Measurements from ENCODE around the gene CCDC40.

CCDC40 gene

DNA sequence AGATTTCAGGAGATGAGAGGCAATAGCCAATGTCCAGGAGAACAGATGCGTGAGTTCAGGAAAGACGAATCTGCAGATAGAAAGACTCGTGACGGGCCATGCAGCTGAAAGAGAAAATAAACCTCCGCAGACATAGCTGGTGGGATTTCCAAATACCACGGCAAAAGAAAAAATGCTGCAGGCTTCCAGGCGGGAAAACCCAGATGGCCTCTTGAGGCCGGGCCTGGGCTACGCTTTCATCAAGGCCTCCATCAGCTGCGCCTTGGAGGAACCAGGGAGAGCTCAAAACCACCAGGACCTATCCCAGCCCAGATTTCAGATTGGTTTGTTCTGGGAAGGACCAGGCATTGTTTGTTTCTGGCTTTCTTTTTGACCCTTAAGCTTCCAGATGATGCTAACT is 16.7 kb downstream of the CCDC40 start:
- DNase-seq = no peak

DNA sequence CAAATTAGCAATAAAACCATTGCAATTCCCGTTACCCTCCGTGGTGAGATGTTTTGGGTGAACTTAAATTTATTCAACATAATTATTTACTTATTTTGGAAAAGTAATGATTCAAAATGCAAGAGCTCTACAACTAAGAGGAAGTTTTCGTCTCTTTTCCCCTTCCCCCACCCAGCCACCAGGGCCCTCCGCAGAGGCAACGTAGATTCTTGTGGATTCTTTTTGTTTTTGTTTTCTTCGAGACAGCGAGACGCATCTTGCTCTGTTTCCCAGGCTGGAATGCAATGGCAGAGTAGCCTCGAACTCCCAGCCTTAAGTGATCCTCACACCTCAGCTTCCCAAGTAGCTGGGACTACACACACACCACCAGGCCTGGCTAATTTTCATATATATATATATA is 19.2 kb downstream of the CCDC40 start:
- no peak for DNase-seq

GRCh38 chr17:80058311-80058955 is 22.0 kb downstream of the CCDC40 start:
- DNase-seq = no peak

DNA sequence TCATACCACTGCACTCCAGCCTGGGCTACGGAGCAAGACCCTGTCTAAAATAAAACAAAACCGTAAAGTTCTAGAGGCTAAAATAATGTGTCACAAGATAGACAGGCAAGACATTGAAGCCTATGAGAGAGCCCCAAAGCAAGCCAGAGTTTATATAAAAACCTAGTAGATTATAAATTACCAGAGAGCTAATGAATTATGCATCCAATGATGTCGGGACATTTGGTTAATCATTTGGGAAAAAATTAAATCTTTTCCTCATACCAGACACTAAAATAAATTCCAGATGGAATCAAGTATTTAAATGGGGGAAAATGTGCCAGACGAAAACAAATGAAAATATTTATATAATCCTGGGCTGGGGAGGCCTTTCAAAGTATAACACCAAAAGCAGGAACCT is 24.2 kb downstream of the CCDC40 start:
- DNase-seq = no peak

- no peak for DNase-seq
Observed at GRCh38 chr17:80061421-80061820, 25.0 kb downstream of the CCDC40 start.

DNA sequence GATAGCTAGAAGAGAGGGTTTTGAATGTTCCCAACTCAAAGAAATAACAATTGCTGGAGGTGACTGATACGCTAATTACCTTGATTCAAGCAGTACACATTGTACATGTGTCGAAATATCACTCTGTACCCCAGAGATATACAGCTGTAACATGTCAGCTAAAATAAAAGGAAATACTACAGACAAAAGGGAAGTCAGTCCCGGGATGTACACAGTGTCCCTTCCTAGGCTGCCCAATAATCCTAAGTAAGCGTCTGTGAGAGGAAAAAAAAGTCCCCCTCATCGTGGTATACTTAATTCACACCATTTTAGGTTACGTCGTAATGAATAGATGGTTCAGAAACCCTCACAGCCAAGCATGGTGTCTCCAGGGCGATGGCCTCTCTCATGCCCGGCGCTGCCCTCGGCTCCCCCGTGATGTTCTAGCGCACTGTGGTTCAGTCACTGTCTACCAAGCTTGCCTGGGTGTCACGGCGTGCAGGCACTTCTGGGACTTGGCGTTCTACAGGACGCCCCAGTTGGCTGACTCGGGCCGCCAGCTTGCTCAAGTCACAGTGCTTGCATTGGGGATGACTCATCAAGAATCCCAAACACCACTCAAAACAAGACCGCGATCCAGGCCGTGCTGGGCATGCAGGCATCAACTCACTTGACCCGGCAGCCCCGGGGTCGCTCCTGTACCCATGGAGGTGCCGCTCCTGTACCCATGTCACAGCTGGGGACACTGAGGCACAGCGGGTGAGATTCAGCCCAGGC is 27.6 kb downstream of the CCDC40 start:
- DNase-seq = no peak

GRCh38 chr17:80064696-80065095 is 28.3 kb downstream of the CCDC40 start:
- DNase-seq = no peak

DNA sequence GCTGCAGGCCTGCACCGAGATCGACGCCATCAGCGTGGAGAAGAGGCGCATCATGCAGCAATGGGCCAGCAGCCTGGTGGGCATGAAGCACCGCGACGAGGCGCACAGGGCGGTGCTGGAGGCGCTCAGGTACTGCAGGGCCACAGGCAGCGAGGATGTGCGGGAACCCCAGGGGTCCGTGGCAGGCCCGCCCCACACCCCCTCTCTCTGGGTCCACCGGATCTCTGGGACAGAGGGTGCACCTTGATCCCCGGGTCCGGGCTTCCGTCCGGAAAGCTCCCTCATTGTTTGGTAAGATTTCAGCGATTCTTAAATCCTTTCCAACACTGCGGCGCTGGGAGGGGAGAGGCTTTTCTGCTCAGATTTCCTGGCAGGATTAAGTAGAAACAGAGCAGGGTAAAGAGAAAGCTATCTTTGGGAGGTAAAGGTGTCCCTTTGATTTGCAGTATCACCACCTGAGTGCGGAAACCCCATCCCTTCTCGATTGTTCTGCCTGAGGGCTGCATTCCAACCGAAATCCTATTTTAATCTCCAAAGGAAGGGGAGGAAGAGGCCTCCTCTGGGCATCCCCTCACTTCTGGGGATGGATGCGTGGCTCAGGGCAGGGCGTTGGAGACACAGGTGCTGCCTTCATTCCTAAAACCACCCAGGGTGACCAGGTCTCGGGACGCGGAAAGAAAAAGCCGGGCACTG is 29.2 kb downstream of the CCDC40 start:
- no peak for DNase-seq

GRCh38 chr17:80067393-80067986 is 31.0 kb downstream of the CCDC40 start:
- DNase-seq = no peak

- DNase-seq = no peak
Observed at GRCh38 chr17:80068301-80069222, 32.1 kb downstream of the CCDC40 start.

- DNase-seq = no peak
Observed at GRCh38 chr17:80070375-80071115, 34.1 kb downstream of the CCDC40 start.

DNA sequence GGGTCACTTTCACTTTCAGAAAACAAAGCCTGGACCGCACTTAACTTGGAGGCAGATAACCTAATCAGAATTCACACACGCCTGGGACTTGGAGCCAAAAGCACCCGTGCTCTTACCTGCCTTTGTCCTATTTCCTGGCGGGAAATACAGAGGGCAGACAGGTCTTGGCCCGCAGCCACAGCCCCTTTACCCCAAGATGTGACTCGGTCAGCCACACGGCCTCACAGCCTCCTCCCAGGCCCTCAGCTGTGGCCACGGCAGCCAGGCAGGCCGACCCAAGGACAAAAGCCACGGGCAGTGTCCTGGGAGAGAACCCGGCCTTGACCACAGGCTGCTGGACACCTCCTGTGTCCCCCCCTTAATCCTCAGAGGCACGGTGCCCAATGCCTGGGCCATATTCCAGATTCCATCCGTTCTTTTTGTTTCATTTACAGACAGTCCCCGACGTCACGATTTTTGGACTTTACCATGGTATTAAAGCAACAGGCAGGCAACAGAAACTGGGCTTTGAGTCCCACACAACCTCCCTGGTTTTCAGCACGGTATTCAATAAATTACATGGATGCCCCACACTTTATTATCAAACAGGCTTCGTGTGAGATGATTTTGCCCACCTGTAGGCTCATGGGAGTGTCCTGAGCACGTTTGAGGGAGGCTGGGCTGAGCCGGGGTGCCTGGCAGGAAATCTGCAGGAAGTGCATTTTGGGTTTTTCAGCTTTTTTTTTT is 34.8 kb downstream of the CCDC40 start:
- no peak for DNase-seq

- no peak for DNase-seq
Observed at GRCh38 chr17:80072410-80072809, 36.0 kb downstream of the CCDC40 start.

- no peak for DNase-seq
Observed at GRCh38 chr17:80080081-80080480, 43.6 kb downstream of the CCDC40 start.

- DNase-seq = no peak
Observed at GRCh38 chr17:80081596-80081995, 45.2 kb downstream of the CCDC40 start.

DNA sequence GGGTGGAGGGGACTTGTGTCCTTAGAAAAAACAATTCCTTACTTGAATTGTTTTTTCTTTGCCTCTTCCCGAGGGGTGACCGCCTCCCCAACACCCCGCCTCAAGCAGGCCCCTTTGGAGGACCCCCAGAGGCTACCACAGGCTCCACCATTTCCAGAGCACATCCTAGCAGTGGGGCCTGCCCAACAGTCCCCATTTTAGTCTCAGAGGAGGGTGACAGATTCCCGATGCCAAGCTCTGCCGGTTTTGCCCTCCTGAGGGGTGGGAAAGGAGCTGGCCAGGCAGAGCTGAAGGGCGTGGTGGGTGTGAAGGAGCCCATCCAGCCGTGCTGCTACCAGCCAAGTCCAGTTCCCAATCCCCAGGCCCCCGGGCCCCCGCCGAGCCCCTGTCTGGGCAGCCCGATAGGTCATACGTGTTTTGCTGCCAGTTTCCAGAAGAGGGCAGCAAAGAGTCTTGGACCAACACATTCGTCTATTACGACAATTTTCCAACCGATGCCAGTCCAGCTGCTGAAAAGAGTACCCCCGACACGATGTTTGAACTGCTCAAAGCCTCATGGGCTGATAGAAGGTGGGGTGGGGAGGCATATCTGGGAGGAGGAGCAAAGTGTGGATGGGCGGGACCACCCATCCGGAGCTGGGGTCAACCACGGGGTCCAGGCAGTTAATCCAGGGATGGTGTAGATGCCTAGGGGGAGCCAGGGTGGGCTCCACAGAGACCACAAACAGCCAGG is 46.1 kb downstream of the CCDC40 start:
- DNase-seq = peak; percentile 68 to 69

GRCh38 chr17:80083136-80083661 is 46.8 kb downstream of the CCDC40 start:
- no peak for DNase-seq

GRCh38 chr17:80084773-80085172 is 48.3 kb downstream of the CCDC40 start:
- no peak for DNase-seq

DNA sequence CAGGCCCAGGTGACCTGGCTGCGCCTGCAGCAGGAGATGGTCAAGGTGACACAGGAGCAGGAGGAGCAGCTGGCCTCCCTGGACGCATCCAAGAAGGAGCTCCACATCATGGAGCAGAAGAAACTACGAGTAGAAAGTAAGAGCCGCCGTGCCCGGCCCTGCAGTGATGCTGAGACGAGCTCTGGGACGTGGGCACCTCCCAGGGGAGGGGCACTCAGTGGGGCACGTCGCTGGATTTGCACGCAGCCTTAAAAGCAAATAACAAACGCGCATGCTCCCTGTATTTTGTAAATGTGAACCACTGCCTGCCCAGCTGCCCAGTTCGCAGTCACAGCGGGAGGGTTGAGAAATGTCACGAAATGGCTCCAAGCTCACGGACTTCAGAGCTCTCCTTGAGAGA is 49.6 kb downstream of the CCDC40 start:
- no peak for DNase-seq

DNA sequence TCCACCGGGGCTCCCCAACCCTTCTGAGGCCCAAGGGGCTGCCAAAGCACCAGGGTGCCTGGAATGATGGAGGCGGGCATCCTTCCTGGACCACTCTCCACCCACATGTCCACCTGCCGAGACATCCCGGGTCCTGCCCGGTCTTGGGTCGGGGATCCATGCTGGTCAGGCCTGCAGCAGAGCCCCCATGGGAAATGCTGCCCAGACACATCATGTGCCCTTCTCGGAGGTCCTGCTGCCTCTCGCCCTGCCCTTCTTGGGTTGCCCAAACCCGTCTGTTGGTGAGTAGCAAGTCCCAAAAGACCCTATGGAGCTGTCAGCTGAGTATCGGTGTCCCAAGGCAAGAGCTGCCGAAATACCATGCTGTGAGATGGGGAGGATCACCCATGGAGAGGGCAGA is 50.2 kb downstream of the CCDC40 start:
- no peak for DNase-seq

Measured in CD4-positive, alpha-beta T cell treated with Interferon alpha-2 for 1 hour (primary cell).